Heart left ventricle (tissue), 16 donors: Measurements from ENCODE around the gene GLB1L2. TPM values are rescaled to one million over a fixed set of nuclear protein-coding genes. Genes with fewer than 3 reads are reported as not detected.
A peak's percentile ranks its signal among the peaks of the same experiment; 100 is the strongest.
"Not testable (repeated sequence)": the region's sequence is repeated elsewhere in the genome, so short reads cannot be mapped to it uniquely, and the experiment has no call there.

ENCODE experiments used
- ATAC-seq, 4 donors: fragments of 200-7000 bp; cut with Tn5 transposase; one replicate each; pipeline ENCODE4 v1.9.1; 2020 to 2022; ENCODE audit warnings: moderate library complexity in 4 of 4, mild to moderate bottlenecking in 3 of 4, moderate number of reproducible peaks in 1 of 4
- DNase-seq, 5 donors: peaks; one replicate each; pipeline ENCODE4 v3.0.0-alpha.2; 2020
- H3K27ac ChIP-seq, 12 donors: fragments of 200-600 bp; sonication (generic) in 4 of 12; one replicate each; pipeline versions ENCODE4 v1.5.0 to v1.8.0; 2016 to 2022; ENCODE audit warnings: mild to moderate bottlenecking in 2 of 12
- H3K27me3 ChIP-seq, 9 donors: fragments of 200-600 bp; sonication (generic) in 2 of 9; one replicate each; pipeline versions ENCODE4 v1.5.1 to v1.8.0; 2016 to 2022; ENCODE audit warnings: mild to moderate bottlenecking in 3 of 9
- H3K36me3 ChIP-seq, 9 donors: fragments of 200-600 bp; sonication (generic) in 2 of 9; one replicate each; pipeline versions ENCODE4 v1.5.0 to v1.8.0; 2018 to 2022; ENCODE audit warnings: mild to moderate bottlenecking in 2 of 9
- H3K4me1 ChIP-seq, 12 donors: fragments of 200-600 bp; sonication (generic) in 4 of 12; one replicate each; pipeline versions ENCODE4 v1.5.0 to v1.8.0; 2016 to 2022; ENCODE audit warnings: mild to moderate bottlenecking in 3 of 12
- H3K4me3 ChIP-seq, 12 donors: fragments of 200-600 bp; sonication (generic) in 4 of 12; one replicate each; pipeline versions ENCODE4 v1.5.0 to v1.8.0; 2017 to 2022; ENCODE audit warnings: mild to moderate bottlenecking in 9 of 12, moderate library complexity in 4 of 12
- H3K9me3 ChIP-seq, 12 donors: fragments of 200-600 bp; sonication (generic) in 4 of 12; one replicate each; pipeline versions ENCODE4 v1.5.0 to v1.8.0; 2016 to 2022; ENCODE audit warnings: mild to moderate bottlenecking in 1 of 12
- POLR2A ChIP-seq, 2 donors: fragments of 450-650 bp; IDR thresholded peaks; one replicate each; pipeline ENCODE4 v1.6.1; 2017; ENCODE audit warnings: antibody characterized with exemption in 2 of 2, mild to moderate bottlenecking in 2 of 2, moderate library complexity in 2 of 2
- WGBS, 4 donors: extraction: QIAGEN DNeasy Blood & Tissue Kit in 2 of 4; methylation state at CpG; one replicate each; pipeline versions ENCODE4 v1.1.5 to v1.1.7; 2013 to 2018; 5-methylcytosine and 5-hydroxymethylcytosine counted together
- intact Hi-C, 10 donors: fragments of 100-400 bp; cut with DNase I; formaldehyde crosslinking; loops; one replicate each; pipeline versions ENCODE4 v1.11.1 to v1.14.2; 2022
- long read RNA-seq, 3 donors: library from polyadenylated mRNA; unstranded; transcript quantifications; one replicate each; pipeline ENCODE4 v2.0.0, GENCODE V29; 2020 to 2021
- polyA plus RNA-seq, 2 donors: library from polyadenylated mRNA; stranded (reverse); fragments of 200-250 nt; gene quantifications; one replicate each; pipeline ENCODE4 v1.2.3, GENCODE V29; 2013
- total RNA-seq, 9 donors: library from RNA; depleted of rRNA in 2 of 9; stranded (reverse); fragments of >200 nt in 2 of 9; fragmentation: NEBNext Ultra II Directional in 3 of 9; extraction: Animal tissue kit (Norgen Biotek cat#: 25700) in 3 of 9; gene quantifications; one replicate each; pipeline versions ENCODE4 v1.1.0 to v1.2.4, GENCODE V29; 2016 to 2023
- TF ChIP-seq, protein P1 (sequence below), 12 donors: fragments of 200-600 bp; sonication (generic) in 4 of 12; IDR thresholded peaks; one replicate each; pipeline versions ENCODE4 v1.5.0 to v1.8.0; 2018 to 2022; ENCODE audit warnings: antibody characterized with exemption in 12 of 12, mild to moderate bottlenecking in 5 of 12
- donor health status: ischemic (EF 13 %, LVEDD 7.1; RV severe dilation, severe dysfunction).
- donor health status: healthy with polysubstance abuse.
- donor health status: DM: no; HTN: yes; CAD: no.
- donor health status: DM: no; HTN: no; CAD: no.
- donor health status: ischemic (EF 25% LVEDD 6.9; RV normal size, moderate dysfunction).
- donor health status: ischemic (EF 25% LVEDD 5.7; RV mildly dilated, moderate dysfunction).
- donor health status: healthy.
- donor health status: DM: yes; HTN: yes; CAD: no.
- donor health status: ischemic (EF 35%, LVEDD 5.7; RV mildly dilated, moderate dysfunction).
- donor health status: nonischemic (EF 11% LVEDD 7.7; RV severe dilation, severe dysfunction).
- donor health status: DM: yes; HTN: yes; CAD: no.
- donor health status: PGD.
- donor health status: ischemic (EF 29% LVEDD 5.4; RV normal size, mild dysfunction).
- donor health status: nonischemic (EF 23%, LVEDD 6.1; RV moderate dilation, normal function).

GLB1L2 gene, protein sequence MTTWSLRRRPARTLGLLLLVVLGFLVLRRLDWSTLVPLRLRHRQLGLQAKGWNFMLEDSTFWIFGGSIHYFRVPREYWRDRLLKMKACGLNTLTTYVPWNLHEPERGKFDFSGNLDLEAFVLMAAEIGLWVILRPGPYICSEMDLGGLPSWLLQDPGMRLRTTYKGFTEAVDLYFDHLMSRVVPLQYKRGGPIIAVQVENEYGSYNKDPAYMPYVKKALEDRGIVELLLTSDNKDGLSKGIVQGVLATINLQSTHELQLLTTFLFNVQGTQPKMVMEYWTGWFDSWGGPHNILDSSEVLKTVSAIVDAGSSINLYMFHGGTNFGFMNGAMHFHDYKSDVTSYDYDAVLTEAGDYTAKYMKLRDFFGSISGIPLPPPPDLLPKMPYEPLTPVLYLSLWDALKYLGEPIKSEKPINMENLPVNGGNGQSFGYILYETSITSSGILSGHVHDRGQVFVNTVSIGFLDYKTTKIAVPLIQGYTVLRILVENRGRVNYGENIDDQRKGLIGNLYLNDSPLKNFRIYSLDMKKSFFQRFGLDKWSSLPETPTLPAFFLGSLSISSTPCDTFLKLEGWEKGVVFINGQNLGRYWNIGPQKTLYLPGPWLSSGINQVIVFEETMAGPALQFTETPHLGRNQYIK
- 1 to 10 TPM in 1 of 9 donors, under 1 TPM in 6, not detected in 2; 0.19 to 1.3 (median 0.37) TPM for total RNA-seq
- under 1 TPM; 0.15 to 0.42 TPM for polyA plus RNA-seq
- long read RNA-seq, donor 1 = 0 reads
- long read RNA-seq, donor 2, partial matches to known transcripts = 0 of 1 reads
- long read RNA-seq, donor 2, other reads (novel, unspliced or antisense) = 1 of 1 reads
- long read RNA-seq, donor 3, partial matches to known transcripts = 0 of 1 reads
- long read RNA-seq, donor 3, other reads (novel, unspliced or antisense) = 1 of 1 reads

DNA sequence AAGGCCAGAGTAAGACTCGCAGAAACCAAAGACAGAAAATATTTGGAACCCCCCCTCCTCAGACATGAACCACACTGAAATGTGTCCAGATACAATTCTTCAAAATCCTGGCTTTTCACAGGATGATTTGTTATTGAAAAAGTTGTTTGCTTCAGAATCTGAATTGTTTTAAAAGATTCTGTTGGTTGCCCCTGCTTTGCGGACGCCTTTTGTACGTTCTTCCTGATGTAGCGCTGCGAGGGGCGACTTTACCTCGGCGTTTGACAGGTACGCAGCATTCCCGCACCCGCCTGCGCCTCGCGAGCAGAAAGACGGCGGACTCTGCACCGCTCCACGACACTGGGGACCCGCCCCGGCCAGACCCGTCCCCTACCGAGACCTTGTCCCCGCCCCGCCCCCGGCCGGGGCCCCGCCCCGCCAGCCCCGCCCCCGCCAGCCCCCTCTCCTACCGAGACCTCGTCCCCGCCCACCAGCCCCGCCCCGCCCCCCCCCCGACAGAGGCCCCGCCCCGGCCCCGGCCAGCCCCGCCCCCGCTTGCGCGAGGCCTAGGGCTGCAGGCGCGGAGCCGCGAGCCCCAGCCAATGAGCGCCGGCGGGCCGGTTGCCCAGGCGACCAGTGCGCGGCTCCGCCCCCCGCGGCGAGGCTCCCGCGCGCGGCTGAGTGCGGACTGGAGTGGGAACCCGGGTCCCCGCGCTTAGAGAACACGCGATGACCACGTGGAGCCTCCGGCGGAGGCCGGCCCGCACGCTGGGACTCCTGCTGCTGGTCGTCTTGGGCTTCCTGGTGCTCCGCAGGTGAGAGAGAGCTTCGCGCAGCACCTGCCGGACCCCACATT is at the start of gene GLB1L2:
Gene GLB1L2, plus strand, starts transcription at position 635 of the 835 bp plus-strand sequence. Its CDS starts 74 bp downstream, at position 709.
- Histone ChIP-seq H3K4me3 (peak within 1 kb of the TSS; percentile 9 to 62 (median 50)), H3K4me1 (peaks cover 0 to 21% (median 12%) of the 10 kb centered on the region in 12 donors), H3K36me3 (no peaks in the 10 kb centered on the region), H3K27me3 (peaks cover 0 to 40% (median 10%) of the 10 kb centered on the region in 9 donors), H3K9me3 (no peaks in the 10 kb centered on the region), H3K27ac (peak within 1 kb of the TSS in 1 of 12 donors; percentile 62)
- DNase-seq (peak; percentile 58 to 88 (median 64)), ATAC-seq (peak; percentile 65 to 94 (median 90))
- TF ChIP-seq, protein P1, sequence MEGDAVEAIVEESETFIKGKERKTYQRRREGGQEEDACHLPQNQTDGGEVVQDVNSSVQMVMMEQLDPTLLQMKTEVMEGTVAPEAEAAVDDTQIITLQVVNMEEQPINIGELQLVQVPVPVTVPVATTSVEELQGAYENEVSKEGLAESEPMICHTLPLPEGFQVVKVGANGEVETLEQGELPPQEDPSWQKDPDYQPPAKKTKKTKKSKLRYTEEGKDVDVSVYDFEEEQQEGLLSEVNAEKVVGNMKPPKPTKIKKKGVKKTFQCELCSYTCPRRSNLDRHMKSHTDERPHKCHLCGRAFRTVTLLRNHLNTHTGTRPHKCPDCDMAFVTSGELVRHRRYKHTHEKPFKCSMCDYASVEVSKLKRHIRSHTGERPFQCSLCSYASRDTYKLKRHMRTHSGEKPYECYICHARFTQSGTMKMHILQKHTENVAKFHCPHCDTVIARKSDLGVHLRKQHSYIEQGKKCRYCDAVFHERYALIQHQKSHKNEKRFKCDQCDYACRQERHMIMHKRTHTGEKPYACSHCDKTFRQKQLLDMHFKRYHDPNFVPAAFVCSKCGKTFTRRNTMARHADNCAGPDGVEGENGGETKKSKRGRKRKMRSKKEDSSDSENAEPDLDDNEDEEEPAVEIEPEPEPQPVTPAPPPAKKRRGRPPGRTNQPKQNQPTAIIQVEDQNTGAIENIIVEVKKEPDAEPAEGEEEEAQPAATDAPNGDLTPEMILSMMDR (IDR thresholded peaks at IDR 0.05) = no peak
- no peak for TF ChIP-seq POLR2A (IDR thresholded peaks at IDR 0.05)
- WGBS, 4 donors = 2 to 5% (median 2%) methylated on average over 25 to 80 of the region's 80 CpGs
- intact Hi-C loops = no loop called here

DNA sequence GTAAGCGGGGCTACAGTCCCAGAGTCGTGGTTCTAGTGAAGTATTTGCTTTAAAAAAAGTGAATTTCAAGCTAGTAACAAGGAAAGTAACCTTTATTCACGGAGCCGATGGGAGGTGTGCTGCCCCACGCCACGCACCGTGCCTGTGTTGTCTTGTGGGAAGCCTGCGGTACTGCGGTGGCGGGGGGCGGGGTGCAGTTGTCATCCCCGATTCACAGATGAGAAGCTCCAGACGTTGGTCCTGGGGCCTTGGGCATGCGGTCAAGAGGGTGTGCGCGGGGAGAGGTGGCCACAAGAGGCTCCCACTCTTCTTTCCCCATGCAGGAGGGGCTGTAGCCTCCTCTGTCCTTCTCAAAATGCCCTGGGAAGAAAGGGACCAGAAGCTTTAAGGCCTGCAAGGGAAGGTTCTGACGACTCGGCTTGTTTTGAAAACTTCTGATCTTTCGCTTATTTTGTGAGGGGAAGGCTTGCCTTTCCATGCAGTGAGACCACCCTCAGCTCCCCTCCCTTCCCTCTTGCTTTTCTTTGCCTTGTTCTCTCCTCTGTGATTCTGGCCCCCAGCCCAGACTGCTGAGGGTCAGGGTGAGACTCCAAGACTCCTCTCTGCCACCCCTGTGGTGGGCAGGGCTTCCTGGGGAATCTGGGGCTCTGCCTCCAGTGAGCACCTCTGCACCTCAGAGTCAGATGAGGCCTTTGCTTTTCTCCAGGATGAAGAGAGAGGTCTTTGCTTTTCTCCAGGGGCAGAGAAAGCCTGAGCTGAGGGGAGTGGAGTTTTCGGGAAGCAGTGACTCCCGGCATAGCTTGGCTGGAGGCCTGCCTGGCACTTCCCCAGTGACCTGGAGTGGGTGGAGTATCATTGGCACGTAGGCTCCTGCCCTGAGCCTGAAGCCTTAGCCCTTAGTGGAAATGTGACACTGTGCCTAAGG is 49.4 kb upstream of the GLB1L2 start:
- Histone ChIP-seq H3K4me3 (no peak overlapping the region), H3K36me3 (no peaks in the 10 kb centered on the region), H3K4me1 (peaks cover 0 to 2% (median 0%) of the 10 kb centered on the region in 12 donors), H3K9me3 (peaks cover 0 to 6% (median 0%) of the 10 kb centered on the region in 12 donors), H3K27me3 (peaks cover 4 to 39% (median 15%) of the 10 kb centered on the region in 9 donors), H3K27ac (no peak overlapping the region)
- intact Hi-C loops = loop anchor here in 2 of 10 donors (1.0 to 2.0 kb wide), 2 partner anchors 62 kb away; no protein-coding TSS in a partner anchor
- ATAC-seq (peak in 3 of 4 donors; percentile 47 to 76 (median 72)), DNase-seq (peak in 1 of 5 donors; percentile 45)
- 73 to 81% (median 76%) methylated on average over 21 to 22 of the region's 22 CpGs for WGBS, 4 donors
- TF ChIP-seq, protein P1 (IDR thresholded peaks at IDR 0.05) = no peak
- TF ChIP-seq POLR2A (IDR thresholded peaks at IDR 0.05) = no peak

DNA sequence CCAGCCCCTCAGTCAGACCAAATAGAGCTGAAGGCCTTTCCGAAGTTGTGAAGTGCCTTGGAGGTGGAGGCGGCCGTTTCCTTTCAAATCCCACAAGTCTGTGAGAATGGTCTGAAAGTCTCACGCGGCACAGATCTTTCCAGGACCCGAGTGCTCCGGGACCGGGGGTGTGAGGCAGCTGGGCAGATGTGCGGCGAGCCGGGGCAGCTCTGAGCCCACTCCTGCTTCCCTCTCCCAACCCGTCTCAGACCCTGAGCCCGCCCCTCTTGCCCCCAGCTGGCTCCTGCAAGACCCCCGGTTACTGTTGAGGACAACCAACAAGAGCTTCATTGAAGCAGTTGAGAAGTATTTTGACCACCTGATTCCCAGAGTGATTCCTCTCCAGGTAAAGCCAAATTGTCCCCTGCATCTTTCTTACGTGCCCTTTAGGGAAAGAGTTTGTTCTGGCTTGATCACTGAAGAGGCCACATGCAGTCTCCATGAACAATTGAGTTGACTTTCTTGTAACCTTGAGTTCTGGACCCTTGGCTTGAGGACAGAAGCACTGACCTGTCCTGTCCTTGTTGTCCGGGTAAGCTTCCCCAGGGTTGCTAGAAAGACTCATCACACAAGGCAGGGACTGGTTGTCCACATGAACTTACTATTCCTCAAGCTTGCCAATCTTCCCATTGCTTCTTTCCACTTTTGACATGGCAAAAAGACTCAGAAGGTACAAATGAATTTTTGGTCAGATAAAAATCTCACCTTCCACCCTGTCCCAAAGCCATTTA is 48.1 kb upstream of the GLB1L2 start:
- intact Hi-C loops = loop anchor here in 1 of 10 donors (2.0 kb wide), 1 partner anchor 61 kb away; no protein-coding TSS in a partner anchor
- no peak overlapping the region for H3K4me3 ChIP-seq
- DNase-seq (no peak), ATAC-seq (no peak)
- H3K36me3 ChIP-seq = no peaks in the 10 kb centered on the region
- TF ChIP-seq, protein P1 (IDR thresholded peaks at IDR 0.05) = no peak
- no peak for TF ChIP-seq POLR2A (IDR thresholded peaks at IDR 0.05)
- no peaks in the 10 kb centered on the region for H3K4me1 ChIP-seq
- no peak overlapping the region for H3K27ac ChIP-seq
- peaks cover 0 to 27% (median 8%) of the 10 kb centered on the region in 9 donors for H3K27me3 ChIP-seq
- WGBS, 4 donors = 84 to 88% (median 86%) methylated on average over 16 of the region's 16 CpGs
- peaks cover 0 to 3% (median 0%) of the 10 kb centered on the region in 12 donors for H3K9me3 ChIP-seq

DNA sequence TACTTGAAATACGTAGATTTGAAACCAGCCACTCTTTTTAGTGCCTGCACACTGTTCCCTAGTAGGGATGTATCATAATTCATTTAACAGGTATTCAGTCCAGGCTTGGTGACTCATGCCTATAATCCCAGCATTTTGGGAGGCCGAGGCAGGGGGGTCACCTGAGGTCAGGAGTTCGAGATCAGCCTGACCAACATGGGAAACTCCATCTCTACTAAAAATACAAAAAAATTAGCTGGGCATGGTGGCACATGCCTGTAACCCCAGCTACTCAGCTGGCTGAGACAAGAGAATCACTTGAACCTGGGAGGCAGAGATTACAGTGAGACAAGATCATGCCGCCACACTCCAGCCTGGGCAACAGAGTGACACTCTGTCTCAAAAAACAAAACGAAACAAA is 47.4 kb upstream of the GLB1L2 start:
- H3K4me1 ChIP-seq, H3K36me3 ChIP-seq, H3K27ac ChIP-seq, intact Hi-C loops, DNase-seq, H3K9me3 ChIP-seq, H3K4me3 ChIP-seq, ATAC-seq: not testable (repeated sequence)
- H3K27me3 ChIP-seq = peaks cover 0 to 21% (median 2%) of the 10 kb centered on the region in 9 donors
- 84 to 93% (median 88%) methylated on average over 5 of the region's 5 CpGs for WGBS, 4 donors
